ENCODE data around the gene EYS.

- TF ChIP-seq CTCF (IDR thresholded peaks at IDR 0.05) (no peak), POLR2AphosphoS5 (IDR thresholded peaks at IDR 0.05) (no peak), POLR2A (IDR thresholded peaks at IDR 0.05; ENCODE audit: low read depth) (no peak), EP300 (IDR thresholded peaks at IDR 0.05) (no peak)
Measured at GRCh38 chr6:63713332-63713731, 1993.7 kb downstream of the EYS start.
